Measurements from ENCODE around the gene DLGAP1.

Gene DLGAP1

GRCh38 chr18:3973191-3973850, 481.8 kb downstream of the DLGAP1 start:
- TF ChIP-seq CTCF (IDR thresholded peaks at IDR 0.05; ENCODE audit: low read length) (no peak), EZH2 (IDR thresholded peaks at IDR 0.05; ENCODE audit: borderline replicate concordance, low read length) (no peak)
- Histone ChIP-seq H3F3A (ENCODE audit: insufficient read depth, low read length) (no peaks in the 10 kb centered on the region), H3K9me2 (ENCODE audit: low read depth, low read length) (no peaks in the 10 kb centered on the region), H4K20me1 (ENCODE audit: insufficient read depth, low read length) (no peaks in the 10 kb centered on the region), H3K27me3 (ENCODE audit: insufficient read depth, low read length) (no peaks in the 10 kb centered on the region), H3K79me2 (ENCODE audit: insufficient read depth, low read length) (no peaks in the 10 kb centered on the region), H2AFZ (ENCODE audit: low read length) (no peak overlapping the region), H3K4me3 (ENCODE audit: low read depth, low read length, poor library complexity, severe bottlenecking) (no peak overlapping the region), H3K9me3 (ENCODE audit: low read length) (no peaks in the 10 kb centered on the region), H3K27ac (ENCODE audit: low read depth, low read length, poor library complexity, severe bottlenecking) (no peak overlapping the region), H3K4me2 (ENCODE audit: low read length) (no peak overlapping the region), H3K36me3 (ENCODE audit: insufficient read depth, low read length) (no peaks in the 10 kb centered on the region; the same call in 1 of the 2 replicates), H3K4me1 (ENCODE audit: insufficient read depth, low read length, severe bottlenecking) (peaks cover 10% of the 10 kb centered on the region), H3K9ac (ENCODE audit: low read length) (no peak overlapping the region)

- H3K36me3 ChIP-seq (ENCODE audit: insufficient read depth, low read length): no peaks in the 10 kb centered on the region; the same call in 1 of the 2 replicates
- H3K9me2 ChIP-seq (ENCODE audit: low read depth, low read length): no peaks in the 10 kb centered on the region
- no peaks in the 10 kb centered on the region for H3F3A ChIP-seq (ENCODE audit: insufficient read depth, low read length)
- no peak overlapping the region for H3K27ac ChIP-seq (ENCODE audit: low read depth, low read length, poor library complexity, severe bottlenecking)
- no peaks in the 10 kb centered on the region for H3K79me2 ChIP-seq (ENCODE audit: insufficient read depth, low read length)
- H4K20me1 ChIP-seq (ENCODE audit: insufficient read depth, low read length): no peaks in the 10 kb centered on the region
- H2AFZ ChIP-seq (ENCODE audit: low read length): no peak overlapping the region
- H3K4me1 ChIP-seq (ENCODE audit: insufficient read depth, low read length, severe bottlenecking): peaks cover 10% of the 10 kb centered on the region
- TF ChIP-seq EZH2 (IDR thresholded peaks at IDR 0.05; ENCODE audit: borderline replicate concordance, low read length) (no peak), CTCF (IDR thresholded peaks at IDR 0.05; ENCODE audit: low read length) (no peak)
- no peaks in the 10 kb centered on the region for H3K9me3 ChIP-seq (ENCODE audit: low read length)
- H3K4me3 ChIP-seq (ENCODE audit: low read depth, low read length, poor library complexity, severe bottlenecking): no peak overlapping the region
- H3K27me3 ChIP-seq (ENCODE audit: insufficient read depth, low read length): no peaks in the 10 kb centered on the region
- no peak overlapping the region for H3K4me2 ChIP-seq (ENCODE audit: low read length)
- no peak overlapping the region for H3K9ac ChIP-seq (ENCODE audit: low read length)
Observed at GRCh38 chr18:3972291-3972930, 482.7 kb downstream of the DLGAP1 start.

GRCh38 chr18:3970929-3971328, 484.2 kb downstream of the DLGAP1 start:
- H4K20me1 ChIP-seq (ENCODE audit: insufficient read depth, low read length): no peaks in the 10 kb centered on the region
- no peaks in the 10 kb centered on the region for H3F3A ChIP-seq (ENCODE audit: insufficient read depth, low read length)
- no peaks in the 10 kb centered on the region for H3K27me3 ChIP-seq (ENCODE audit: insufficient read depth, low read length)
- H3K9me3 ChIP-seq (ENCODE audit: low read length): no peaks in the 10 kb centered on the region
- no peaks in the 10 kb centered on the region for H3K79me2 ChIP-seq (ENCODE audit: insufficient read depth, low read length)
- no peak overlapping the region for H3K9ac ChIP-seq (ENCODE audit: low read length)
- no peak overlapping the region for H3K4me2 ChIP-seq (ENCODE audit: low read length)
- no peak overlapping the region for H3K27ac ChIP-seq (ENCODE audit: low read depth, low read length, poor library complexity, severe bottlenecking)
- no peak overlapping the region for H2AFZ ChIP-seq (ENCODE audit: low read length)
- no peak overlapping the region for H3K4me3 ChIP-seq (ENCODE audit: low read depth, low read length, poor library complexity, severe bottlenecking)
- H3K36me3 ChIP-seq (ENCODE audit: insufficient read depth, low read length): no peaks in the 10 kb centered on the region
- H3K4me1 ChIP-seq (ENCODE audit: insufficient read depth, low read length, severe bottlenecking): peaks cover 10% of the 10 kb centered on the region
- no peaks in the 10 kb centered on the region for H3K9me2 ChIP-seq (ENCODE audit: low read depth, low read length)
- TF ChIP-seq EZH2 (IDR thresholded peaks at IDR 0.05; ENCODE audit: borderline replicate concordance, low read length) (no peak), CTCF (IDR thresholded peaks at IDR 0.05; ENCODE audit: low read length) (peak; percentile 29; the same call in 1 of the 2 replicates)

All from OCI-LY1 (cell line).